ENCODE data around the gene TOMM70. TPM values are rescaled to one million over a fixed set of nuclear protein-coding genes. Genes with fewer than 3 reads are reported as not detected.

Gene TOMM70
- total and polyA plus RNA-seq, 2 of the 4 experiments (the other 2 are of a cell fraction) = 24.6 to 35.1 TPM

DNA sequence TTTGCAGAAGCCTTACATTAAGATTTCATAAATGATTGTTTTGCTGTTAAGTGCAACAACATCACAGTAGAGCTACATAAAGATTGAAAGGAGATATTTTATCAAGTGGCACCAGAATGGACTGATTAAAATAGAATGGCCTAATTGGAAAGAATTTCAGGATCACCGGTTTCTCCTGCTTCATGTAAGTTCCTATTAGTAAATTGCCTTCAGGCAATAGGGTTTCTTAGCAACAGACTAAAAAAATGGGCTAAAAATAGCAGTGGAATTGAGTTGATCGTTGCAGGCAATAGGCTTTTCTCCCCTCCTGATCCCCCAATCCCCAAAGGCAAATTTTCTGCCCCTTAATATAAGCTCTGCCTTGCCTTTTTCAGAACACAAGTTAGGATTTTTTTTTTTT lies 1.4 kb upstream of the TOMM70 start:
- Histone ChIP-seq H3K79me1 (ENCODE audit: low read depth in 1 of 2, low read length in 2 of 2) (peaks cover 0 to 32% of the 10 kb centered on the region in 2 experiments; a peak in 2 of 4 replicates), H4K20me1 (ENCODE audit: insufficient read depth, low read length) (peaks cover 15% of the 10 kb centered on the region; the same call in 1 of the 2 replicates), H3K4me2 (ENCODE audit: low read depth, low read length) (peak overlapping the region; percentile 98), H2BK20ac (ENCODE audit: low read depth, low read length) (no peak overlapping the region), H3K9me3 (ENCODE audit: control insufficient read depth, insufficient read depth, low read length) (no peaks in the 10 kb centered on the region), H2BK15ac (ENCODE audit: low read depth, low read length) (no peak overlapping the region), H3K36me3 (ENCODE audit: control insufficient read depth, insufficient read depth, low read length) (no peaks in the 10 kb centered on the region), H3K27ac (ENCODE audit: insufficient read depth, low read length) (peak overlapping the region; percentile 12; the same call in 1 of the 2 replicates), H4K8ac (ENCODE audit: low read depth in 2 of 2, low read length in 2 of 2) (peak overlapping the region in 1 of 2 experiments; percentile 46; a peak in 2 of 4 replicates), H4K5ac (ENCODE audit: low read depth, low read length) (peak overlapping the region; percentile 49; the same call in 1 of the 2 replicates), H3K14ac (replicated peaks; ENCODE audit: low read depth, low read length) (peak overlapping the region; percentile 93), H3K9ac (ENCODE audit: low read depth, low read length) (peak overlapping the region; percentile 99; the same call in 1 of the 2 replicates), H3K23ac (ENCODE audit: low read depth, low read length) (peak overlapping the region; percentile 100; the same call in 1 of the 2 replicates), H3K4me3 (ENCODE audit: insufficient read depth, low read depth, low read length) (peak overlapping the region; percentile 60), H2AK9ac (replicated peaks; ENCODE audit: low read depth, low read length, poor library complexity) (no peak overlapping the region), H3K4ac (ENCODE audit: low read depth, low read length) (no peak overlapping the region; the same call in 1 of the 2 replicates), H2BK5ac (ENCODE audit: low read depth, low read length, poor library complexity, severe bottlenecking) (peak overlapping the region; percentile 95), H2AK5ac (ENCODE audit: low read depth, low read length) (no peak overlapping the region), H2BK120ac (ENCODE audit: low read depth, low read length) (peak overlapping the region; percentile 35; the same call in 1 of the 2 replicates), H4K91ac (ENCODE audit: insufficient read depth, low read depth, low read length) (no peak overlapping the region), H3K4me1 (ENCODE audit: control insufficient read depth, insufficient read depth, low read length) (no peaks in the 10 kb centered on the region), H3K9me1 (ENCODE audit: insufficient read depth, low read length) (no peaks in the 10 kb centered on the region), H3K27me3 (ENCODE audit: control insufficient read depth, insufficient read depth, low read length) (no peaks in the 10 kb centered on the region), H3K18ac (ENCODE audit: low read depth, low read length) (no peak overlapping the region), H3K56ac (ENCODE audit: extremely low read depth, insufficient read depth, low read length) (peak overlapping the region; percentile 45; the same call in 1 of the 2 replicates), H2AFZ (replicated peaks; ENCODE audit: low read length, poor library complexity) (no peak overlapping the region)
- CTCF ChIA-PET = interaction anchor here (0.6 to 1.0 kb wide), 2 partner anchors 18 to 387 kb away, joined by 3 read pairs; no protein-coding TSS in a partner anchor
- no TSS peak for BruUV-seq (replicated peaks)
- TF ChIP-seq POLR2A (IDR thresholded peaks at IDR 0.05; ENCODE audit: low read depth, low read length) = no peak
- DNase-seq (peak; percentile 56), ATAC-seq (ENCODE audit: low read depth) (no peak)
- in situ Hi-C loops (cut with MboI; ENCODE audit: low sequenced_read_pairs) (no loop called here), intact Hi-C loops (cut with micrococcal nuclease) (loop anchor here (5.0 kb wide), 1 partner anchor 90 kb away; the partner anchor contains the start of gene TMEM45A), dilution Hi-C loops (cut with HindIII; ENCODE audit: low sequenced_read_pairs, unreplicated experiment) (no loop called here)
- whole genome bisulfite sequencing, 2 experiments (ENCODE audit: extremely low coverage in 2 of 2, insufficient read length in 1 of 2) = no CpG with 5 or more reads among the region's 2 CpGs
- POLR2A ChIA-PET (ENCODE audit: unreplicated experiment) = interaction anchor here (0.6 to 1.6 kb wide), 3 partner anchors 16 to 61 kb away, joined by 3 to 6 read pairs (median 5); no protein-coding TSS in a partner anchor

Data from IMR-90 (cell line).